ENCODE measurements around the gene DDX17. TPM values are rescaled to one million over a fixed set of nuclear protein-coding genes. Genes with fewer than 3 reads are reported as not detected.

DDX17 gene
- total RNA-seq, 2 experiments from 2014 or later = 452 to 527 TPM

GRCh38 chr22:38505541-38506117 is 482 bp downstream of the DDX17 start:
- CTCF ChIA-PET = no interaction called here
- DNase-seq (peak; percentile 75), ATAC-seq (peak; percentile 41)
- Mint-ChIP-seq H3K9me3 (ENCODE audit: low read depth) (no peaks in the 10 kb centered on the region), H3K36me3 (peaks cover 52% of the 10 kb centered on the region), H3K4me3 (peak overlapping the region; percentile 99), H3K27me3 (no peaks in the 10 kb centered on the region), H3K27ac (peak overlapping the region; percentile 100), H3K4me1 (peaks cover 53% of the 10 kb centered on the region)

DNA sequence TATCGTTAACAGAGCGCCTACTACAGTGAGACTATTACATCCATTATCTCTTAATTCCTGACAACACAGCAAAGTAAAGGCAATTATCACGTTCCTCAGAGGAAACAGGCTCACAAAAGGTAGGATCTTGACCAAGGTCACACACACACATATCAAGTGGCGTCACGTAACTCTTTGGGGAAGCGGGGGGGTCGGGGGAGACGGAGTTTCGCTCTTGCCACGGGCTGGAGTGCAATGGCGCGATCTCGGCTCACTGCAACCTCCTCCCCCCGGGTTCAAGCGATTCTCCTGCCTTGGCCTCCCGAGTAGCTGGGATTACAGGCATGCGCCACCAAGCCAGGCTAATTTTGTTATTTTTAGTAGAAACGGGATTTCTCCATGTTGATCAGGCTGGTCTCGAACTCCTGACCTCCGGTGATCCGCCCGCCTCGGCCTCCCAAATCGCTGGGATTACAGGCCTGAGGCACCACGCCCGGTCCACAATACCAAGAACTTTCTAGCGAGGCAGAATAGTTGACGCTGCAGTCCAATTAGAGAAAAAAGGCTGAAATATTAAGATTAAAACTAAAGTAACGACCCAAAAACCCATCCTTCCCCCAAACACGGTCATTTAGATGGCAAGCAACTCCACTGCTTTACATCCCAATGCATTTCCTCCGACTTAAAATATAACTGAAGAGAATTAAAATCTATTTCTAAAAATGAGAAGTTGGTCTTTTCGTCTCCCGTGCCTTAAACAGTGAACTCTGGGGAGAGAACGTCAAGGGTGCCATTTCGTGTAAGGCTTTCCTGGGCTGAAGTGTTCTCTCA is 1.2 kb downstream of the DDX17 start:
- H3K4me3 Mint-ChIP-seq = peak overlapping the region; percentile 99

GRCh38 chr22:38503021-38503420 is 3.1 kb downstream of the DDX17 start:
- H3K27me3 Mint-ChIP-seq = no peaks in the 10 kb centered on the region
- CTCF ChIA-PET = interaction anchor here (1.0 to 1.7 kb wide), 4 partner anchors 10 to 69 kb away, joined by 3 to 12 read pairs (median 4); no protein-coding TSS in a partner anchor
- H3K36me3 Mint-ChIP-seq = peaks cover 64% of the 10 kb centered on the region
- H3K9me3 Mint-ChIP-seq (ENCODE audit: low read depth) = no peaks in the 10 kb centered on the region
- H3K4me1 Mint-ChIP-seq = peaks cover 65% of the 10 kb centered on the region
- H3K4me3 Mint-ChIP-seq = peak overlapping the region; percentile 99
- DNase-seq (no peak), ATAC-seq (no peak)
- H3K27ac Mint-ChIP-seq = peak overlapping the region; percentile 75

More for the DNA sequence above, 1.2 kb downstream of the DDX17 start:
- ATAC-seq = no peak
- peak overlapping the region; percentile 99 for H3K27ac Mint-ChIP-seq
- H3K27me3 Mint-ChIP-seq = no peaks in the 10 kb centered on the region
- peaks cover 55% of the 10 kb centered on the region for H3K36me3 Mint-ChIP-seq
- H3K9me3 Mint-ChIP-seq (ENCODE audit: low read depth) = no peaks in the 10 kb centered on the region
- H3K4me1 Mint-ChIP-seq = peaks cover 55% of the 10 kb centered on the region
- CTCF ChIA-PET = no interaction called here
- peak; percentile 81 for DNase-seq

DNA sequence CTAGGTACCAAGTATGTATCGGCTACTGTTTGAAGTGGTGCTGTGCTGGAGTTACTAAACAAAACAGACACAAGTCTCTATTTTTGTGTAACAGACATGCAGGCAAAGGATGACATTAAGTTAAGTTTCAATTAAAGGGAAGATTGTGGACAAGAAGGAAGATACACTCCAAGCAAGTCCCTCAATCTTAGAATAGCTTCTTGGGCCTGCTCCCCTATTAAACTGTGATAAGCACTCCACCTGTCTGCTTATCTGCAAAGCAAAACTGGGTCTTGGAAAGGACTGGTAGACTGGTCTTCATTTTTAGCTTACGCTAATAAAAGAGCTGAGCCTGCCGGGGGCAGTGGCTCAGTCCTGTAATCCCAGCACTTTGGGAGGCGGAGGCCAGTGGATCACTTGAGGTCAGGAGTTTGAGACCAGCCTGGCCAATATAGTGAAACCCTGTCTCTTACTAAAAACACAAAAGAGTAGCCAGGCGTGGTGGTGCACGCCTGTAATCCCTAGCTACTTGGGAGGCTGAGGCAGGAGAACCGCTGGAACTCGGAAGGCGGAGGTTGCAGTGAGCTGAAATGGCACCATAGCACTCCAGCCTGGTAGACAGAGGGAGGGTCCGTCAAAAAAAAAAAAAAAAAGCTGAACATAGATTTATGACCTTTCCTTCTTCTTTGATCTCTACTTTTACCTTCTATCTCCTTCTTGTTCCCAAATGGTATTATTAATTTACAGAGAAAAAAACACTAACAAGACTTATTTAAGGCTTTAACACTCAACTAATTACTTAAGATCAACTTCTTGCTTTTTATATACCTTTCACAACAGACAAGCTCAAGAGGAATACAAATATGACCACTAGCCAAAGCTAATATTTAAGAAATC is 4.1 kb downstream of the DDX17 start:
- no peaks in the 10 kb centered on the region for H3K27me3 Mint-ChIP-seq
- CTCF ChIA-PET = interaction anchor here (0.9 to 1.7 kb wide), 5 partner anchors 9 to 89 kb away, joined by 3 to 12 read pairs (median 3); no protein-coding TSS in a partner anchor
- no peaks in the 10 kb centered on the region for H3K9me3 Mint-ChIP-seq (ENCODE audit: low read depth)
- H3K4me1 Mint-ChIP-seq = peaks cover 63% of the 10 kb centered on the region
- DNase-seq (no peak), ATAC-seq (no peak)
- H3K36me3 Mint-ChIP-seq = peaks cover 69% of the 10 kb centered on the region
- peak overlapping the region; percentile 99 for H3K4me3 Mint-ChIP-seq
- H3K27ac Mint-ChIP-seq = peak overlapping the region; percentile 75

DNA sequence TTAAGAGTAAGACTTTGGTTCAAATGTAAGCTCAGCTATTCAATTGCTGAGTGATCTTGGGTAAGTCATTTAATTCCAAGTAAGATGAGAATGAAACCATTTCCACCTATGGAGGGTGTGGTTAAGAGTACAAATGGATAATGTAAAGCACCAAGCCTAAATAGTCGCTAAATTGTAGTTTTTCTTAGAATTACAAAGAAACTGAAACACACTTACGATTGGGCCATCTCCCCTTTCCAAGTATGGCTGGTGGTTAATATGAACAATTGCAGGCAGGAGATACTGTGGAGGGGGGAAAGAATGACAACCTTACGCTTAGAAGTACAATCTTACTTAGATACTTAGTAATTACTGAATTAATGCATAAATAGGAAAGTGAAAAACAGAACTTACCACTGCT is 8.2 kb downstream of the DDX17 start:
- Mint-ChIP-seq H3K4me3 (no peak overlapping the region), H3K27me3 (no peaks in the 10 kb centered on the region), H3K27ac (no peak overlapping the region), H3K9me3 (ENCODE audit: low read depth) (no peaks in the 10 kb centered on the region), H3K36me3 (peaks cover 72% of the 10 kb centered on the region), H3K4me1 (peaks cover 65% of the 10 kb centered on the region)
- DNase-seq (no peak), ATAC-seq (peak; percentile 49)
- CTCF ChIA-PET = interaction anchor here (1.0 to 2.5 kb wide), 2 partner anchors 74 to 445 kb away, joined by 3 to 10 read pairs; no protein-coding TSS in a partner anchor

DNA sequence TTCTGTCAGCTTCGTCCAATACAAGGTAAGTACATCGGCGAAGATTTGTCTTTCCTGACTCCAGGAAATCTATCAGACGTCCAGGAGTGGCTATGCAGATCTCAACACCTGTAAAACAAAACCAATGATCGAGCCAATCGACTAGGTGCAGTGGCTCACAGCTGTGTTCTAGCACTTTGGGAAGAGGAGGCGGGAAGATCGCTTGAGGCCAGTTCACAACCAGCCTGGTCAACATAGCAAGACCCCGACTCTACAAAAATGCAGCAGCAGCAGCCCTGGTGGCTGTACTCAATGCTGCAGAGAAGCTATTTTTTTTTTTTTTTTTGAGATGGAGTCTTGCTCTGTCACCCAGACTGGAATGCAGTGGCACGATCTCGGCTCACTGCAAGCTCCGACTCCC is 11.2 kb downstream of the DDX17 start:
- H3K27ac Mint-ChIP-seq = peak overlapping the region; percentile 1

GRCh38 chr22:38494498-38494897 is 11.6 kb downstream of the DDX17 start:
- no peak for ATAC-seq
- Mint-ChIP-seq H3K4me1 (peaks cover 61% of the 10 kb centered on the region), H3K36me3 (peaks cover 74% of the 10 kb centered on the region), H3K27ac (peak overlapping the region; percentile 1), H3K9me3 (ENCODE audit: low read depth) (no peaks in the 10 kb centered on the region), H3K27me3 (no peaks in the 10 kb centered on the region), H3K4me3 (no peak overlapping the region)
- CTCF ChIA-PET = interaction anchor here (1.1 kb wide), 1 partner anchor 10 kb away, joined by 4 read pairs; no protein-coding TSS in a partner anchor
- DNase-seq = no peak

More for the DNA sequence above, 11.2 kb downstream of the DDX17 start:
- DNase-seq = no peak
- H3K27me3 Mint-ChIP-seq = no peaks in the 10 kb centered on the region
- peaks cover 59% of the 10 kb centered on the region for H3K4me1 Mint-ChIP-seq
- CTCF ChIA-PET = interaction anchor here (0.7 to 1.1 kb wide), 2 partner anchors 10 to 12 kb away, joined by 3 to 4 read pairs; no protein-coding TSS in a partner anchor
- no peaks in the 10 kb centered on the region for H3K9me3 Mint-ChIP-seq (ENCODE audit: low read depth)
- ATAC-seq = no peak
- H3K36me3 Mint-ChIP-seq = peaks cover 72% of the 10 kb centered on the region
- no peak overlapping the region for H3K4me3 Mint-ChIP-seq

- CTCF ChIA-PET = interaction anchor here (0.9 to 1.2 kb wide), 3 partner anchors 10 to 14 kb away, joined by 3 read pairs; no protein-coding TSS in a partner anchor
- peaks cover 52% of the 10 kb centered on the region for H3K4me1 Mint-ChIP-seq
- no peak overlapping the region for H3K27ac Mint-ChIP-seq
- H3K9me3 Mint-ChIP-seq (ENCODE audit: low read depth) = no peaks in the 10 kb centered on the region
- ATAC-seq = no peak
- no peak for DNase-seq
- H3K27me3 Mint-ChIP-seq = no peaks in the 10 kb centered on the region
- no peak overlapping the region for H3K4me3 Mint-ChIP-seq
- H3K36me3 Mint-ChIP-seq = peaks cover 74% of the 10 kb centered on the region
Measured at GRCh38 chr22:38491707-38492348, 14.3 kb downstream of the DDX17 start.

DNA sequence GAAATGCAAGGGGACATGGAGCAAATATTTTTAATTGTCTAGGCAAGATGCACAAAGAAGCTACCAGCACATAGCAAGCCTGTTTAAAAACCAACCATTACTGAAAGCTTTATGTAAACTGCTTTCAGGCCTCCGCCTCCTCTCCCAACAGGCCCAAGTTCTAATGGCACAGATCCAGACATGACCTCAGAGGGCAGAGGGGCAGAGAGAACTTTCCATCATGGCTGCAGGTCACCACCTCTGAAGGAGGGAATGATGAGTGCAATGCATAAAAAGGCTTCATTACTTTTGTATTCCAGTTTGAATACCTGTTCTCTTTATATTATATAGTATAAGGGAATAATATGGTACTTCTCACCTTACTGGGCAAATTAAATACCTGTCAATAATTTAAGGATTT is 15.2 kb downstream of the DDX17 start:
- no peaks in the 10 kb centered on the region for H3K9me3 Mint-ChIP-seq (ENCODE audit: low read depth)
- DNase-seq = no peak
- H3K4me3 Mint-ChIP-seq = no peak overlapping the region
- H3K27ac Mint-ChIP-seq = peak overlapping the region; percentile 39
- no peaks in the 10 kb centered on the region for H3K27me3 Mint-ChIP-seq
- peaks cover 79% of the 10 kb centered on the region for H3K36me3 Mint-ChIP-seq
- CTCF ChIA-PET = interaction anchor here (0.9 to 1.3 kb wide), 3 partner anchors 8 to 81 kb away, joined by 3 to 4 read pairs (median 3); no protein-coding TSS in a partner anchor
- ATAC-seq = no peak
- peaks cover 58% of the 10 kb centered on the region for H3K4me1 Mint-ChIP-seq

- H3K27me3 Mint-ChIP-seq = no peaks in the 10 kb centered on the region
- peak overlapping the region; percentile 39 for H3K27ac Mint-ChIP-seq
- peaks cover 79% of the 10 kb centered on the region for H3K36me3 Mint-ChIP-seq
- no peaks in the 10 kb centered on the region for H3K9me3 Mint-ChIP-seq (ENCODE audit: low read depth)
- no peak overlapping the region for H3K4me3 Mint-ChIP-seq
- DNase-seq (no peak), ATAC-seq (no peak)
- peaks cover 57% of the 10 kb centered on the region for H3K4me1 Mint-ChIP-seq
- CTCF ChIA-PET = interaction anchor here (1.3 to 1.6 kb wide), 3 partner anchors 8 to 81 kb away, joined by 3 to 5 read pairs (median 4); no protein-coding TSS in a partner anchor
Measured at GRCh38 chr22:38490475-38490874, 15.6 kb downstream of the DDX17 start.

DNA sequence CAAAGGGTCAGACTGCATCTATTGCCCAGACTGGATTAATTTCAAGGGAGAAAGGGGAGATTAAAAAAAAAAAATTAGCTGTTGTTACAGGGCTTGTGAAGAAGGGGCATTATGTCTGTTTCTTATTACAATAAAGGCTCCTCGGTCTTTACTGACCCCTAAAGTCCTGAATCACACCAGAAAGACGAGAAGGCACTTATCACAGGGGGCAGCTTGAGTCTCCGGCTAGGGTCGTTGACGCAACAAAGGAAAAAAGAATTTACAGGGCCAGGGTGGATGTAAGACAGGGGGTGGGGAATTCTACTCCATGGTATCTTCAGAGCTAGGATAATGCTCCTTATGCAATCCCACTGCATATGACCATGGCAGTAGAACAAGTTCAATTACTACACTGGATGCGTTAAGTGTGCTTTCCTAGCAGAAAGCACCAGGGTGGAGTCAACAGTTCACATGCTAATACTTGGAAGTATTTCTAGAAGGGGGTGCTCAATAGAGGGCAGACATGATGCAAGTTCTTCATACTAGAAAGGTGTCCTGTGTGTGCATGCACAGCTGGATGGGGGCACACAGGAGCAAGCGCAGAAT is 16.5 kb downstream of the DDX17 start:
- Mint-ChIP-seq H3K36me3 (peaks cover 80% of the 10 kb centered on the region), H3K4me3 (no peak overlapping the region), H3K9me3 (ENCODE audit: low read depth) (no peaks in the 10 kb centered on the region), H3K27me3 (no peaks in the 10 kb centered on the region), H3K27ac (no peak overlapping the region), H3K4me1 (peaks cover 50% of the 10 kb centered on the region)
- DNase-seq = no peak
- no peak for ATAC-seq
- CTCF ChIA-PET = interaction anchor here (0.8 to 1.6 kb wide), 4 partner anchors 9 to 84 kb away, joined by 3 to 5 read pairs (median 4); no protein-coding TSS in a partner anchor

GRCh38 chr22:38489142-38489541 is 17.0 kb downstream of the DDX17 start:
- Mint-ChIP-seq H3K27me3 (no peaks in the 10 kb centered on the region), H3K27ac (no peak overlapping the region), H3K9me3 (ENCODE audit: low read depth) (no peaks in the 10 kb centered on the region), H3K4me3 (no peak overlapping the region), H3K36me3 (peaks cover 80% of the 10 kb centered on the region), H3K4me1 (peaks cover 48% of the 10 kb centered on the region)
- ATAC-seq (no peak), DNase-seq (no peak)
- CTCF ChIA-PET = interaction anchor here (0.8 to 1.6 kb wide), 2 partner anchors 13 to 85 kb away, joined by 3 to 5 read pairs; no protein-coding TSS in a partner anchor

Measured in activated CD8-positive, alpha-beta memory T cell treated with anti-CD3 and anti-CD28 coated beads, Interleukin-2, amount 10 ng/mL, durations not matched to agents 7 days and 5 days (primary cell).